ENCODE data around the gene NR1H4. TPM values are rescaled to one million over a fixed set of nuclear protein-coding genes. Genes with fewer than 3 reads are reported as not detected.

Gene NR1H4
- total RNA-seq, 1 experiment from 2014 or later, result not detected

DNA sequence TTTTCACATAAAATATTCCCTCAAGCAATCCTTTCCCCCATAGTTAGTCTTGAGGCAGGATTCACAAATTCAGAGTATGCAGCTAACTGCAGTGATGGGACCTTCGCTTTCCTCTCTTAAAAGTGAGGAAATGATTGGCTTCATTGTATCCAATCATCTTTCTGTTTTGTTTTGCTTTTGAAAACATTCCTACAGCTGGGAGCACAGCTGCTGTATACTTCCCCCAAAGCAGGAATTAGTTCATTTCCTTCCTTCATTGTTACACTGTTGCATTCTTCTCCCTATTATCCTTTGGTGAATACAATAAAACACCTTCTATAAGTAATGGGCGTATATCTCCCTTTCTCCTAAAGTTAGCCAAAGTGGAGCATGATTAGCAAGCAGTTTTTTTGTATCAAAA, 90.4 kb downstream of the NR1H4 start (continued):
- TF ChIP-seq E2F1 (CRISPR knock-in tag; IDR thresholded peaks at IDR 0.05) (no peak), FOXJ3 (CRISPR knock-in tag; IDR thresholded peaks at IDR 0.05; ENCODE audit: borderline replicate concordance) (no peak), FOXP1 (CRISPR knock-in tag; IDR thresholded peaks at IDR 0.05; ENCODE audit: borderline replicate concordance) (no peak), ZNF232 (CRISPR knock-in tag; IDR thresholded peaks at IDR 0.05) (no peak), KAT7 (CRISPR knock-in tag; IDR thresholded peaks at IDR 0.05; ENCODE audit: borderline replicate concordance) (no peak)
- TF ChIP-seq, protein P1, sequence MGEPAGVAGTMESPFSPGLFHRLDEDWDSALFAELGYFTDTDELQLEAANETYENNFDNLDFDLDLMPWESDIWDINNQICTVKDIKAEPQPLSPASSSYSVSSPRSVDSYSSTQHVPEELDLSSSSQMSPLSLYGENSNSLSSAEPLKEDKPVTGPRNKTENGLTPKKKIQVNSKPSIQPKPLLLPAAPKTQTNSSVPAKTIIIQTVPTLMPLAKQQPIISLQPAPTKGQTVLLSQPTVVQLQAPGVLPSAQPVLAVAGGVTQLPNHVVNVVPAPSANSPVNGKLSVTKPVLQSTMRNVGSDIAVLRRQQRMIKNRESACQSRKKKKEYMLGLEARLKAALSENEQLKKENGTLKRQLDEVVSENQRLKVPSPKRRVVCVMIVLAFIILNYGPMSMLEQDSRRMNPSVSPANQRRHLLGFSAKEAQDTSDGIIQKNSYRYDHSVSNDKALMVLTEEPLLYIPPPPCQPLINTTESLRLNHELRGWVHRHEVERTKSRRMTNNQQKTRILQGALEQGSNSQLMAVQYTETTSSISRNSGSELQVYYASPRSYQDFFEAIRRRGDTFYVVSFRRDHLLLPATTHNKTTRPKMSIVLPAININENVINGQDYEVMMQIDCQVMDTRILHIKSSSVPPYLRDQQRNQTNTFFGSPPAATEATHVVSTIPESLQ (CRISPR knock-in tag; IDR thresholded peaks at IDR 0.05), result no peak

DNA sequence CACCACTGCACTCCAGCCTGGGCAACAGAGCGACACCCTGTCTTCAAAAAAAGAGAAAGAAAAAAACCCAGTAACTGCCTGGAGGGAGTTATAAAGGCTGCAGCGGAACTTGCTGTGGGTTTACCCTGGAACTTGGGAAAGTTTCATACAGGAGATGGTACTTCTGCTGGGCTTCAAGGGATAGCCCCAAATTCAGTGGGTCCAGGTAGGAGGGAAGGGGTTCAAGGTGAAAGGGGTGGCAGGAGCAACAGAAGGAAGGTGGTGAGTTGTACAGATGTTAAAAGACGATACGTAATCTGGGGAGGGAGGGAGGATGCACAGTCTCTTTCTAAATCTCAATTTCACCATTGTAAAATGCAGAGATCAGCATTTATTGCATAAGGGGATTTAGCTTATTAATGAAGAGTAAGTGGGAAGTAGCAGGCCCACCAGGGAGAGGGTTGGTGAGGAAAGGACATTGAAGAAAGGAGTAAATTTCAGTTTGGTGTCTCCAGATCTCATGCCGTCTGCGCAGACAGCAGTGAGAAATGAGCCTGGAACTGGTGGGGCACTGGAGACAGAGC, 91.3 kb downstream of the NR1H4 start:
- ATAC-seq, result no peak
- Mint-ChIP-seq H3K27me3 (ENCODE audit: low read depth) (no peaks in the 10 kb centered on the region; the same call in none of the 2 replicates), H3K4me1 (peaks cover 9% of the 10 kb centered on the region), H3K9me3 (peaks cover 9% of the 10 kb centered on the region; the same call in 1 of the 2 replicates), H3K27ac (no peak overlapping the region), H3K36me3 (no peaks in the 10 kb centered on the region), H3K4me3 (no peak overlapping the region)
- TF ChIP-seq ATF1 (CRISPR knock-in tag; IDR thresholded peaks at IDR 0.05) (no peak), ZNF121 (CRISPR knock-in tag; IDR thresholded peaks at IDR 0.05) (no peak), NFYB (CRISPR knock-in tag; conservative IDR thresholded peaks at IDR 0.05; ENCODE audit: low read depth) (no peak), PREB (CRISPR knock-in tag; IDR thresholded peaks at IDR 0.05; ENCODE audit: borderline replicate concordance) (no peak)
- TF ChIP-seq, protein P2, sequence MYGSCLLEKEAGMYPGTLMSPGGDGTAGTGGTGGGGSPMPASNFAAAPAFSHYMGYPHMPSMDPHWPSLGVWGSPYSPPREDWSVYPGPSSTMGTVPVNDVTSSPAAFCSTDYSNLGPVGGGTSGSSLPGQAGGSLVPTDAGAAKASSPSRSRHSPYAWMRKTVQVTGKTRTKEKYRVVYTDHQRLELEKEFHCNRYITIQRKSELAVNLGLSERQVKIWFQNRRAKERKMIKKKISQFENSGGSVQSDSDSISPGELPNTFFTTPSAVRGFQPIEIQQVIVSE (CRISPR knock-in tag; IDR thresholded peaks at IDR 0.05; ENCODE audit: borderline replicate concordance), result no peak
- TF ChIP-seq, protein P3, sequence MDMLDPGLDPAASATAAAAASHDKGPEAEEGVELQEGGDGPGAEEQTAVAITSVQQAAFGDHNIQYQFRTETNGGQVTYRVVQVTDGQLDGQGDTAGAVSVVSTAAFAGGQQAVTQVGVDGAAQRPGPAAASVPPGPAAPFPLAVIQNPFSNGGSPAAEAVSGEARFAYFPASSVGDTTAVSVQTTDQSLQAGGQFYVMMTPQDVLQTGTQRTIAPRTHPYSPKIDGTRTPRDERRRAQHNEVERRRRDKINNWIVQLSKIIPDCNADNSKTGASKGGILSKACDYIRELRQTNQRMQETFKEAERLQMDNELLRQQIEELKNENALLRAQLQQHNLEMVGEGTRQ (CRISPR knock-in tag; IDR thresholded peaks at IDR 0.05), result no peak
- ChIA-PET POLR2A (no interaction called here), CTCF (interaction anchor here (1.0 kb wide), 1 partner anchor 10 kb away, joined by 3 read pairs; no protein-coding TSS in a partner anchor)
- no peak for DNase-seq (ENCODE audit: low spot score)

- Mint-ChIP-seq H3K4me1 (peaks cover 9% of the 10 kb centered on the region), H3K9me3 (no peaks in the 10 kb centered on the region), H3K4me3 (no peak overlapping the region), H3K27me3 (ENCODE audit: low read depth) (peaks cover 5% of the 10 kb centered on the region), H3K36me3 (no peaks in the 10 kb centered on the region), H3K27ac (no peak overlapping the region)
- POLR2A ChIA-PET, result no interaction called here
- CTCF ChIA-PET, result interaction anchor here (1.3 kb wide), 1 partner anchor 105 kb away, joined by 5 read pairs; no protein-coding TSS in a partner anchor
- DNase-seq (ENCODE audit: low spot score) (no peak), ATAC-seq (no peak)
- TF ChIP-seq MAX (CRISPR knock-in tag; IDR thresholded peaks at IDR 0.05) (no peak), ESRRA (CRISPR knock-in tag; IDR thresholded peaks at IDR 0.05; ENCODE audit: borderline replicate concordance) (no peak), KAT7 (CRISPR knock-in tag; IDR thresholded peaks at IDR 0.05; ENCODE audit: borderline replicate concordance) (no peak), EMX1 (CRISPR knock-in tag; IDR thresholded peaks at IDR 0.05) (no peak), ARID4B (CRISPR knock-in tag; IDR thresholded peaks at IDR 0.05; ENCODE audit: borderline replicate concordance) (no peak), ZMAT4 (CRISPR knock-in tag; IDR thresholded peaks at IDR 0.05) (no peak)
Observed at GRCh38 chr12:100565987-100566545, 92.4 kb downstream of the NR1H4 start.

Measured in WTC11 (cell line).